Fibroblast of lung (primary cell): Measurements from ENCODE around the gene PTPRQ. TPM values are rescaled to one million over a fixed set of nuclear protein-coding genes. Genes with fewer than 3 reads are reported as not detected.

Source experiments
- DNase-seq, 2 donors: peaks; one replicate each; pipeline versions ENCODE4 v3.0.0 to v3.0.0-alpha.2; 2010; ENCODE audit warnings: low read depth in 2 of 2
- H2AFZ ChIP-seq: 2 replicates; pipeline ENCODE4 v1.5.1; 2012; ENCODE audit warnings: low read length, control low read depth, inconsistent platforms
- H3K27ac ChIP-seq: 2 replicates; pipeline ENCODE4 v1.5.1; 2011; ENCODE audit warnings: low read length, control low read depth; ENCODE audit not compliant: insufficient read depth
- H3K27me3 ChIP-seq: 2 replicates; pipeline ENCODE4 v1.5.1; 2011; ENCODE audit warnings: mild to moderate bottlenecking, low read length; ENCODE audit not compliant: control insufficient read depth, insufficient read depth
- H3K36me3 ChIP-seq: 2 replicates; pipeline ENCODE4 v1.5.1; 2011; ENCODE audit warnings: low read length; ENCODE audit not compliant: control insufficient read depth, insufficient read depth
- H3K4me1 ChIP-seq: 2 replicates; pipeline ENCODE4 v1.5.1; 2011; ENCODE audit warnings: low read length; ENCODE audit not compliant: control insufficient read depth, insufficient read depth; ENCODE audit errors: extremely low read depth
- H3K4me2 ChIP-seq: 2 replicates; pipeline ENCODE4 v1.5.1; 2011; ENCODE audit warnings: low read length, control low read depth; ENCODE audit not compliant: insufficient read depth; ENCODE audit errors: extremely low read depth
- H3K4me3 ChIP-seq, 4 experiments: fragments of 200-600 bp in 1 of 4; sonication (generic) in 1 of 4; replicated peaks in 1 of 4; 2 replicates each; pipeline ENCODE4 v1.5.1; 2011 to 2016; ENCODE audit warnings: low read length in 4 of 4, low read depth in 3 of 4, mild to moderate bottlenecking in 3 of 4, control low read depth in 2 of 4, inconsistent platforms in 1 of 4, mixed read lengths in 1 of 4; ENCODE audit not compliant: insufficient read depth in 1 of 4; ENCODE audit errors: control extremely low read depth in 1 of 4
- H3K79me2 ChIP-seq: 2 replicates; pipeline ENCODE4 v1.5.1; 2012; ENCODE audit warnings: mild to moderate bottlenecking, low read length, inconsistent platforms; ENCODE audit not compliant: control insufficient read depth, insufficient read depth
- H3K9ac ChIP-seq: 2 replicates; pipeline ENCODE4 v1.5.1; 2011; ENCODE audit warnings: mild to moderate bottlenecking, low read length, control low read depth; ENCODE audit not compliant: insufficient read depth
- H3K9me3 ChIP-seq: 2 replicates; pipeline ENCODE4 v1.5.1; 2012; ENCODE audit warnings: low read depth, low read length; ENCODE audit not compliant: control insufficient read depth, insufficient read depth
- H4K20me1 ChIP-seq: 2 replicates; pipeline ENCODE4 v1.5.1; 2011; ENCODE audit warnings: low read length; ENCODE audit not compliant: control insufficient read depth, insufficient read depth; ENCODE audit errors: extremely low read depth
- CTCF ChIP-seq, 2 donors: IDR thresholded peaks in 1 of 2; conservative IDR thresholded peaks in 1 of 2; 1 replicate in 1 of 2; 2 replicates in 1 of 2; pipeline ENCODE4 v1.5.1; 2011 to 2012; ENCODE audit warnings: low read length in 2 of 2, control low read depth in 1 of 2, inconsistent platforms in 1 of 2, low read depth in 1 of 2, mild to moderate bottlenecking in 1 of 2
- EZH2 ChIP-seq: IDR thresholded peaks from 2 replicates; pipeline ENCODE4 v1.5.1; 2012; ENCODE audit warnings: low read length, control low read depth, mild to moderate bottlenecking; ENCODE audit errors: missing control alignments
- polyA plus RNA-seq, 2 donors: library from polyadenylated mRNA; depleted of rRNA in 1 of 2; stranded (reverse) in 1 of 2; unstranded in 1 of 2; fragments of >200 nt; gene quantifications; 2 replicates each; pipeline ENCODE4 v1.2.1, GENCODE V29; 2011 to 2012; ENCODE audit warnings: missing spikeins in 1 of 2
- total RNA-seq: library from RNA; depleted of rRNA; stranded (reverse); fragments of >200 nt; gene quantifications from 2 replicates; pipeline ENCODE4 v1.2.1, GENCODE V29; 2014

The PTPRQ gene
- total and polyA plus RNA-seq, 2 donors (not counting 1 experiment from before 2014, with no cell fraction given), result 1.3 to 7.7 TPM

GRCh38 chr12:80702889-80703805 lies 259.1 kb downstream of the PTPRQ start:
- TF ChIP-seq CTCF (conservative IDR thresholded peaks at IDR 0.05 in 1 of 2, IDR thresholded peaks at IDR 0.05 in 1 of 2; ENCODE audit: low read depth in 1 of 2, low read length in 2 of 2) (no peak), EZH2 (no peak)
- peak; percentile 85 to 88 for DNase-seq
- H2AFZ ChIP-seq, result peak overlapping the region; percentile 57
- H3K4me2 ChIP-seq, result peak overlapping the region; percentile 51
- no peak overlapping the region for H3K27ac ChIP-seq
- H3K4me3 ChIP-seq, result peak overlapping the region in 1 of 4 experiments; percentile 9
- H4K20me1 ChIP-seq, result no peaks in the 10 kb centered on the region
- H3K27me3 ChIP-seq, result no peaks in the 10 kb centered on the region
- peaks cover 7% of the 10 kb centered on the region for H3K4me1 ChIP-seq
- no peak overlapping the region for H3K9ac ChIP-seq
- no peaks in the 10 kb centered on the region for H3K36me3 ChIP-seq
- no peaks in the 10 kb centered on the region for H3K9me3 ChIP-seq
- H3K79me2 ChIP-seq, result no peaks in the 10 kb centered on the region

GRCh38 chr12:80704420-80704819 lies 260.4 kb downstream of the PTPRQ start:
- TF ChIP-seq CTCF (conservative IDR thresholded peaks at IDR 0.05 in 1 of 2, IDR thresholded peaks at IDR 0.05 in 1 of 2; ENCODE audit: low read depth in 1 of 2, low read length in 2 of 2), result no peak
- no peak for TF ChIP-seq EZH2
- no peaks in the 10 kb centered on the region for H3K36me3 ChIP-seq
- H3K9me3 ChIP-seq, result no peaks in the 10 kb centered on the region
- peaks cover 7% of the 10 kb centered on the region for H3K4me1 ChIP-seq
- H3K79me2 ChIP-seq, result no peaks in the 10 kb centered on the region
- no peaks in the 10 kb centered on the region for H4K20me1 ChIP-seq
- H2AFZ ChIP-seq, result no peak overlapping the region
- H3K9ac ChIP-seq, result no peak overlapping the region
- H3K27ac ChIP-seq, result no peak overlapping the region
- H3K4me2 ChIP-seq, result no peak overlapping the region
- H3K27me3 ChIP-seq, result no peaks in the 10 kb centered on the region
- no peak for DNase-seq
- no peak overlapping the region for H3K4me3 ChIP-seq

GRCh38 chr12:80707126-80707829 lies 263.2 kb downstream of the PTPRQ start, which contains the start of gene MYF6:
MYF6 (plus strand) TSS chr12:80707634; CDS start chr12:80707720, 86 bp downstream.
- Histone ChIP-seq H3K27ac (no peak within 1 kb of the TSS), H2AFZ (peak within 1 kb of the TSS; percentile 79), H3K4me3 (peak within 1 kb of the TSS in 3 of 4 experiments; percentile 13 to 18 (median 15)), H3K9ac (no peak within 1 kb of the TSS), H3K79me2 (no peaks in the 10 kb centered on the region), H4K20me1 (no peaks in the 10 kb centered on the region), H3K36me3 (no peaks in the 10 kb centered on the region), H3K9me3 (no peaks in the 10 kb centered on the region), H3K4me1 (peaks cover 7% of the 10 kb centered on the region), H3K4me2 (peak within 1 kb of the TSS; percentile 67), H3K27me3 (no peaks in the 10 kb centered on the region)
- TF ChIP-seq CTCF (conservative IDR thresholded peaks at IDR 0.05 in 1 of 2, IDR thresholded peaks at IDR 0.05 in 1 of 2; ENCODE audit: low read depth in 1 of 2, low read length in 2 of 2), result no peak
- no peak for TF ChIP-seq EZH2
- no peak for DNase-seq
